Fibroblast of skin of back (primary cell): ENCODE data around the gene DFFB. TPM values are rescaled to one million over a fixed set of nuclear protein-coding genes. Genes with fewer than 3 reads are reported as not detected.
A peak's percentile ranks its signal among the peaks of the same experiment; 100 is the strongest.
"Not testable (repeated sequence)": the region's sequence is repeated elsewhere in the genome, so short reads cannot be mapped to it uniquely, and the experiment has no call there.

Experiments
- DNase-seq: peaks from one replicate; pipeline ENCODE4 v3.0.0-alpha.2; 2013
- polyA plus RNA-seq, 2 experiments: library from polyadenylated mRNA; unstranded; fragments of 120-200 nt; gene quantifications; one replicate each; pipeline ENCODE4 v1.2.1, GENCODE V29; 2013; ENCODE audit not compliant: insufficient read length in 2 of 2

The DFFB gene
- polyA plus RNA-seq (2013, experiment 1 of 2; ENCODE audit: insufficient read length), result 5.0 TPM
- 3.8 TPM for polyA plus RNA-seq (2013, experiment 2 of 2; ENCODE audit: insufficient read length)

GRCh38 chr1:3856923-3857790 is at the start of gene DFFB, which contains the start of gene CEP104:
TSS of gene DFFB (plus strand) at chr1:3857476. CDS start at chr1:3857604, 128 bp downstream.
TSS of gene CEP104 (minus strand) at chr1:3857211. CDS start at chr1:3852407, 4,804 bp downstream.
- DNase-seq, result peak; percentile 75

GRCh38 chr1:3807769-3808168 is 49.5 kb upstream of the DFFB start:
- DNase-seq, result no peak

- no peak for DNase-seq
These were observed 47.6 kb upstream of the DFFB start for GRCh38 chr1:3809680-3810079.

GRCh38 chr1:3810149-3810761 is 47.0 kb upstream of the DFFB start:
- DNase-seq, result not testable (repeated sequence)

- no peak for DNase-seq
These were observed 45.7 kb upstream of the DFFB start for GRCh38 chr1:3811595-3811911.

GRCh38 chr1:3814065-3814464 is 43.2 kb upstream of the DFFB start:
- no peak for DNase-seq

- DNase-seq, result no peak
These were observed 42.3 kb upstream of the DFFB start for GRCh38 chr1:3814771-3815561.

GRCh38 chr1:3816331-3817137 is 40.7 kb upstream of the DFFB start:
- DNase-seq, result no peak

- no peak for DNase-seq
These were observed 40.0 kb upstream of the DFFB start for GRCh38 chr1:3817138-3817740.

GRCh38 chr1:3817821-3818597 is 39.3 kb upstream of the DFFB start:
- DNase-seq, result no peak

- DNase-seq, result peak; percentile 9
These were observed 37.5 kb upstream of the DFFB start for GRCh38 chr1:3819771-3820200.

- DNase-seq, result no peak
These were observed 37.0 kb upstream of the DFFB start for GRCh38 chr1:3820316-3820715.

- no peak for DNase-seq
These were observed 36.3 kb upstream of the DFFB start for GRCh38 chr1:3821004-3821403.

GRCh38 chr1:3821447-3821846 is 35.8 kb upstream of the DFFB start:
- DNase-seq, result no peak

- DNase-seq, result no peak
These were observed 35.4 kb upstream of the DFFB start for GRCh38 chr1:3821908-3822307.

- DNase-seq, result no peak
These were observed 34.9 kb upstream of the DFFB start for GRCh38 chr1:3822421-3822820.

- no peak for DNase-seq
These were observed 32.6 kb upstream of the DFFB start for GRCh38 chr1:3824650-3825049.

GRCh38 chr1:3825356-3825755 is 31.9 kb upstream of the DFFB start:
- no peak for DNase-seq

- no peak for DNase-seq
These were observed 29.4 kb upstream of the DFFB start for GRCh38 chr1:3827813-3828307.

- DNase-seq, result no peak
These were observed 28.9 kb upstream of the DFFB start for GRCh38 chr1:3828391-3828790.

GRCh38 chr1:3831689-3832088 is 25.6 kb upstream of the DFFB start:
- DNase-seq, result no peak
